GM18520 (cell line): ENCODE results near the gene ACTR8.
A peak's percentile ranks its signal among the peaks of the same experiment; 100 is the strongest.

Experiments used
- ATAC-seq: cut with Tn5 transposase; IDR thresholded peaks from one replicate; pipeline ENCODE4 v1.9.1; 2021; ENCODE audit not compliant: unreplicated experiment

The ACTR8 gene

GRCh38 chr3:53865732-53866499 lies 16.0 kb downstream of the ACTR8 start:
- no peak for ATAC-seq

- ATAC-seq: no peak
Observed at GRCh38 chr3:53863145-53863544, 18.8 kb downstream of the ACTR8 start.

GRCh38 chr3:53862241-53862640 lies 19.7 kb downstream of the ACTR8 start:
- ATAC-seq: no peak

- ATAC-seq: no peak
Observed at GRCh38 chr3:53860196-53860595, 21.8 kb downstream of the ACTR8 start.

DNA sequence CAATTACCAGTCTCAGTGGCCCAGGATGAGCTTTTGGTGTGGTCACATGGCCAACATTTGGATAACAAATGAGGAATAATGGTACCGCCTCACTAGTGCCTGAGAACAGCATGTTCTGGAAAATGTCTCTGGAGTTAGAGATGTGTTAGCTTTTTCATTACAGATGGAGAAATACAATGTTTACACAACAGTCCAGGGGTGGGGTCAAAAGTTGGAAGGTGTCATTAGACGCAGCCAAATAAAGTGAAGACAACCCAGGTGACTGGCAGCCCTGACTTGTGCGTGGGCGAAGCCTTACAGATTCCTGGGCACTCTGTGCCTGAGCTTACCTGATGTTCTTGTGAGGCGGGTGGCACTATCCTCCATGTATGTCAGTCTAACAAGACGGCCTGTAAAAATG lies 22.8 kb downstream of the ACTR8 start:
- ATAC-seq: no peak

DNA sequence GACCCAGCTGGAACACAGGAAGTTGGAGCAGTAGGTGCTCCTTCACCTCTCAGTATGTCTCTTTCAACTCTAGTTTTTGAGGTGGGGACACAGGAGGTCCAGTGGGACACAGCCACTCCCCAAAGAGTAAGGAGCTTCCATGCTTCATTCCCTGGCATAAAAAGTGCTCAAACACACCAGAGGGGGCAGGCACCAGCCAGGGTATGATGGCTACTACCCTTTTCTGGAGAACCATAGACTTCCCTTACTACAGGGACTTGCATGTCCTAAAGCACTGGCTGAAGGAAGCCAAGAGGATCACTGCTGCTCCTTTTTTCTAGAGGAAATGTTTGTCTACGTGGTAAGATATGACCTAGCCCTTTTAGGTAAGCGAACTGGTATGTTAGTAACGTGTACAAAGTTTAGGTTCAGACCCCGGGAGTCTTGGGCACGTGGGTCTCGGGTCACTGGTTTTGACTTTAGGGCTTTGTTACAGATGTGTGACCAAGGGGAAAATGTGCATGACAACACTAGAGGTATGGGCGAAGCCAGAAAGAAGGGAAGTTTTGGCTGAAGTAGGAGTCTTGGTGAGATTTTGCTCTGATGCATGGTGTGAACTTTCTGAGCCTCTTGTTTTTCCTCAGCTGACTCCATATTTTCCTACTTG lies 23.7 kb downstream of the ACTR8 start:
- ATAC-seq: no peak

DNA sequence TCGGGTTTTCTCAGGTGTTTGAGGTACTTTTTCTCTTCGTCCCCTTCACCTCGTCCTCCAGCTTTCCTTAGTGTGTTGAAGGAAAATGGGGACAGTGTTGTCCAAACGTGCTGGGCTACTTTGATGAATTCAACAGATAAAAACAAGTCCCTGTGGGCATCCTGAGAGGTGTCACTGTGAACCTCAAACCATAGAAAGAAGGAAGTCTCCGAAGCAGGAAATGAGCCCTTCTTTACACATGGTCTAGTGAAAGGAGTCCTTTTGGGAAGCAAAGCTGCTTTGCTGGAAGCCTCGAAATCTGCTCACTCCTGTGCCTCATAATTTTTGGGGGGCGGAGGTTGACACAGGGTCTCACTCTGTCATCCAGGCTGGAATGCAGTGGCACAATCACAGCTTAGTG lies 25.0 kb downstream of the ACTR8 start:
- ATAC-seq: no peak

GRCh38 chr3:53850895-53851294 lies 31.1 kb downstream of the ACTR8 start:
- ATAC-seq: no peak

- no peak for ATAC-seq
Observed at GRCh38 chr3:53849916-53850315, 32.0 kb downstream of the ACTR8 start.

DNA sequence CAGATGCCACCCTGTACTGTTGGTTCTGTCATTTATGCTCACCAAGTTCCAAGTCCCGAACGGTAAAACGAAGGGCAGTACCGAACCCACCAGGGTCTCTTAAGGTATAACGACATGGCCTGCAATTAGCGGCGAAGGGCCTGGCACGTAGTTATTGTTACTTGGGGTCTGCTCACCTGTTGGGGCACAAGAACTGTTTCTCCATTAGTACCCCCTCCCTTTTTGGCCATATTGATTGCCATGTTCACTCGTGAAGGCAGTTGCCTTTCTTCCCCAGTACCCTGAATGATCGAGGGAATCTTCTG lies 35.1 kb downstream of the ACTR8 start:
- ATAC-seq: no peak

DNA sequence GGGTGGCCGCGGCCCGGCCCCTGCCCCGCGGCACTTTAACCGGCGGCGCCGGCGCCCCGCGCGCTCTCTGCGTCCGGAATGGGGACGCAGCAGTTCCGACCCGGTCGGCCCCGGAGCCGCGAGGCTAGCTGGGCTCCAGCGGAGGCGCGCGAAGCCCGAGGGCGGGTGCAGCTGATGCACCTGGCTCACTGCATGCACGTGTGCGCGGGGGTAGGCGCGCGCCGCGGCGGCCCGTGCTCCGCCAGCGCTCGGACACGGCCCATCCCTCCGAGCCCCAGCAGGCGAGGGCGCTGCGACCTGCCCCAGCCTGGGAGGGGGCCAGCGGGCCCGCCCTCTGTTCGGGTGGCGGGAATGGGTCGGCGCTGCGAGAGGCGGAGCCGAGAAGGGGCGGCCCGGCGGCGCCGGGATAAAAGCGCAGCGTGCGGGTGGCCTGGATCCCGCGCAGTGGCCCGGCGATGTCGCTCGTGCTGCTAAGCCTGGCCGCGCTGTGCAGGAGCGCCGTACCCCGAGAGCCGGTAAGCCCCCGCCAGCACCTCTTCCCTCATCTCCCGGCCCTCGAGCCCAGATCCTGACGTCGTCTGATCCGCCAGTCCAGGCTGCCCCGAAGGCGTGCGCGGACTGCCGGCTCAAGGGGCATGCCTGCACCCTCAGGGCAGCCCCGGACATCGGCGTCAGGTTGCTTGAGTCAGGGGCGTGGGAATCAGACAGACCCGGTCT lies 35.7 kb downstream of the ACTR8 start, which contains the start of the genes CHDH and IL17RB:
Gene CHDH, minus strand, starts transcription at position 286 of the 717 bp plus-strand sequence. CDS start 22,411 bp downstream, outside the sequence.
Gene IL17RB, plus strand, starts transcription at position 435 of the 717 bp plus-strand sequence. Its CDS starts 21 bp downstream, at position 456.
- peak; percentile 25 for ATAC-seq

DNA sequence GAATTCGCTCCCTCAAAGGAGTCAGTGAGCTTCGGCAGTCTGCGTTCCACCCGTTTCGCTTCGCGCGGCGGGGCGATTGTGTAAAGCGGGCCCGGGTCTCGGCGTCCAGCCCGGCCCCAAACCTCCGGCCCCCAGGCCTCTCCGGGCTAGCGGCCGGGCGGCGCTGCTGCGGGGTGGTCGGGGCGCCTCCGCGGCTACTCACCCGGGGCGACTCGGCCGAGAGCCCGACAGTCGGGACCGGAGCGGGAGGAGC lies 36.1 kb downstream of the ACTR8 start:
- ATAC-seq: no peak

DNA sequence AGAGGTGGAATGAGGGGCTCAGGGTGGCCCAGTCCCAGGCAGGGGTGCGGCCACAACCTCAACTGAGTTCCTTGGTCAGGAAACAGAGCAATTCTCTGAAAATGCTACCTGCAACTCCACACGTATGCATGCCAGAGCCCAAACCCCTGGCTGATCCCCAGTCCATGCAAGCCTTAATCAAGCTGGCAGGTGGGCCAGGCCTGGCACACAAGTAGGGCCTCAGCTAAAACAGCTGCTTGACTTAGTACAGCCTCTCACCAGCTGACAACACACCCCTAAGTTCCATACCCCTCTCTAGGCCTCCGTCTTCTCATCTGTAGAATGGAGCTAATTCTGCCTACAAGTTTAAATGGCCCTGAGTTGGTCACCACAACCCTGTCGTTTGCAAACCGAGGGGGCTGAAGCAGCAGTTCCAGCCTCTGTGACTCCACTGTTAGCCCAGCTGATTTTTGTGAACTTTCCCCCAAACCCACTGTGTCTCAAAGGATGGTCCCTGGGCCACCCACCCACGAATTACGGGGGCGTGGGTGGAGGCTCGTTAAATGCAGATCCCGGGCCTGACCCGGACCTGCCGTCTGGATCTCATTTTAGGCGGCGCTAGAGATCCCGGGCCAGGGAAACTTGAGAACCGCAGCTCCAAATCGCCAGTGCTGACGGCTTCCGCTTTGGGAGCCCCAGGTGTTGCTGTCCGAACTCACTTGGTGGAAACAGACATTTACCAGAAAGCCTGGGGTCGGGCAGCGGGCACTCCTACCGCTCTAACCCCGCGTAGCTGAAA lies 36.7 kb downstream of the ACTR8 start:
- ATAC-seq: no peak

- no peak for ATAC-seq
Observed at GRCh38 chr3:53844262-53845102, 37.5 kb downstream of the ACTR8 start.

- ATAC-seq: no peak
Observed at GRCh38 chr3:53843195-53844177, 38.5 kb downstream of the ACTR8 start.

- ATAC-seq: no peak
Observed at GRCh38 chr3:53842436-53843194, 39.3 kb downstream of the ACTR8 start.

DNA sequence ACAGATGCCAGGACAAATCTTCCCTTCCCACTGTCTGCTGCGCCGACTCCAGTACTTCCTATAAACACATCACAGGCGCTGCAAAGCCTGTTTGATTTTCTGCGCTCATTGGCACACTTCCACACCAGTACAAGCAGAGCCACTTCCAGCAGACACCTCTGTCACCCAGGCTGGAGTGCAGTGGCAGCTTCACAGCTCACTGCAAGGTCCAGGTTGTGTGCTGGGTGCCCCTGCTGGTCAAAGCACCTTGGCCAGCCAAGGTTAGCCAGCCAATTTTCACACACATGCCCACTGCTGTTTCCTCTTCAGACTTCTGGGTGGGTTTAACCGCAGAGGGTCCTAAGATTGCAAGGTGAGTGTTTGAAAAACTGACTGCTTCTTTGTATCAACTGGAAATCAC lies 40.7 kb downstream of the ACTR8 start:
- no peak for ATAC-seq

GRCh38 chr3:53837331-53837730 lies 44.6 kb downstream of the ACTR8 start:
- ATAC-seq: no peak
